ENCODE results near the gene WNT4.

GRCh38 chr1:22074803-22075202, 68.1 kb downstream of the WNT4 start:
- TF ChIP-seq POLR2A (IDR thresholded peaks at IDR 0.05; ENCODE audit: extremely low read depth, insufficient read length) (no peak), CTCF (IDR thresholded peaks at IDR 0.05; ENCODE audit: low read depth, low read length) (no peak), MYC (IDR thresholded peaks at IDR 0.05; ENCODE audit: low read depth, low read length) (no peak)

All from NB4 (cell line).